ENCODE data around the gene JAZF1. TPM values are rescaled to one million over a fixed set of nuclear protein-coding genes. Genes with fewer than 3 reads are reported as not detected.

JAZF1 gene
- total RNA-seq, 2 donors from 2014 or later, result 13.9 to 16.5 TPM

GRCh38 chr7:28178599-28178998 lies 2.0 kb downstream of the JAZF1 start:
- TF ChIP-seq CTCF (IDR thresholded peaks at IDR 0.05), result no peak
- peak overlapping the region; percentile 45 to 57 for H3K27ac ChIP-seq
- DNase-seq (ENCODE audit: low spot score) (no peak), ATAC-seq (ENCODE audit: insufficient number of reproducible peaks, low FRiP score, low read depth) (no peak)
- H3K4me3 ChIP-seq, result peak overlapping the region; percentile 87
- no peaks in the 10 kb centered on the region for H3K36me3 ChIP-seq
- H3K27me3 ChIP-seq (replicated peaks; ENCODE audit: insufficient read depth), result no peaks in the 10 kb centered on the region
- H3K4me1 ChIP-seq (ENCODE audit: control insufficient read depth in 1 of 2, low read depth in 2 of 2), result peaks cover 16 to 37% of the 10 kb centered on the region in 2 donors
- H3K9me3 ChIP-seq, result no peaks in the 10 kb centered on the region

GRCh38 chr7:28177836-28178235 lies 2.8 kb downstream of the JAZF1 start:
- H3K27ac ChIP-seq, result peak overlapping the region in 1 of 2 donors; percentile 32
- no peak for ATAC-seq (ENCODE audit: insufficient number of reproducible peaks, low FRiP score, low read depth)
- peaks cover 16 to 37% of the 10 kb centered on the region in 2 donors for H3K4me1 ChIP-seq (ENCODE audit: control insufficient read depth in 1 of 2, low read depth in 2 of 2)

GRCh38 chr7:28176645-28177044 lies 4.0 kb downstream of the JAZF1 start:
- no peak overlapping the region for H3K27ac ChIP-seq
- no peak for TF ChIP-seq CTCF (IDR thresholded peaks at IDR 0.05)
- peaks cover 16 to 27% of the 10 kb centered on the region in 2 donors for H3K4me1 ChIP-seq (ENCODE audit: control insufficient read depth in 1 of 2, low read depth in 2 of 2)

More at GRCh38 chr7:28177836-28178235, 2.8 kb downstream of the JAZF1 start:
- Histone ChIP-seq H3K9me3 (no peaks in the 10 kb centered on the region), H3K27me3 (replicated peaks; ENCODE audit: insufficient read depth) (no peaks in the 10 kb centered on the region), H3K36me3 (no peaks in the 10 kb centered on the region), H3K4me3 (no peak overlapping the region)
- TF ChIP-seq CTCF (IDR thresholded peaks at IDR 0.05), result no peak
- no peak for DNase-seq (ENCODE audit: low spot score)

GRCh38 chr7:28176174-28176573 lies 4.4 kb downstream of the JAZF1 start:
- no peaks in the 10 kb centered on the region for H3K27me3 ChIP-seq (replicated peaks; ENCODE audit: insufficient read depth)
- no peak overlapping the region for H3K4me3 ChIP-seq
- H3K4me1 ChIP-seq (ENCODE audit: control insufficient read depth in 1 of 2, low read depth in 2 of 2), result peaks cover 16 to 24% of the 10 kb centered on the region in 2 donors
- no peak for TF ChIP-seq CTCF (IDR thresholded peaks at IDR 0.05)
- H3K36me3 ChIP-seq, result no peaks in the 10 kb centered on the region
- no peak overlapping the region for H3K27ac ChIP-seq
- no peak for ATAC-seq (ENCODE audit: insufficient number of reproducible peaks, low FRiP score, low read depth)
- no peaks in the 10 kb centered on the region for H3K9me3 ChIP-seq
- DNase-seq (ENCODE audit: low spot score), result no peak

More at GRCh38 chr7:28176645-28177044, 4.0 kb downstream of the JAZF1 start:
- H3K36me3 ChIP-seq, result no peaks in the 10 kb centered on the region
- H3K4me3 ChIP-seq, result no peak overlapping the region
- no peak for DNase-seq (ENCODE audit: low spot score)
- no peaks in the 10 kb centered on the region for H3K27me3 ChIP-seq (replicated peaks; ENCODE audit: insufficient read depth)
- no peak for ATAC-seq (ENCODE audit: insufficient number of reproducible peaks, low FRiP score, low read depth)
- no peaks in the 10 kb centered on the region for H3K9me3 ChIP-seq

- H3K4me3 ChIP-seq, result no peak overlapping the region
- no peak overlapping the region for H3K27ac ChIP-seq
- H3K36me3 ChIP-seq, result no peaks in the 10 kb centered on the region
- no peaks in the 10 kb centered on the region for H3K9me3 ChIP-seq
- H3K4me1 ChIP-seq (ENCODE audit: control insufficient read depth in 1 of 2, low read depth in 2 of 2), result peaks cover 13 to 20% of the 10 kb centered on the region in 2 donors
- no peak for DNase-seq (ENCODE audit: low spot score)
- no peak for ATAC-seq (ENCODE audit: insufficient number of reproducible peaks, low FRiP score, low read depth)
- TF ChIP-seq CTCF (IDR thresholded peaks at IDR 0.05), result no peak
- no peaks in the 10 kb centered on the region for H3K27me3 ChIP-seq (replicated peaks; ENCODE audit: insufficient read depth)
These were observed 5.5 kb downstream of the JAZF1 start for GRCh38 chr7:28174901-28175661.
